HCT116 (cell line): ENCODE results near the gene MED31. TPM values are rescaled to one million over a fixed set of nuclear protein-coding genes. Genes with fewer than 3 reads are reported as not detected.
"Not testable (repeated sequence)": the region's sequence is repeated elsewhere in the genome, so short reads cannot be mapped to it uniquely, and the experiment has no call there.

Experiments
- ATAC-seq: fragments of 200-7000 bp; cut with Tn5 transposase; 2 replicates; pipeline ENCODE4 v1.9.1; 2020; ENCODE audit warnings: mild to moderate bottlenecking, moderate library complexity
- BruUV-seq: library from RNA; stranded (reverse); fragments of 400-500 nt; replicated peaks from 2 replicates; lab custom pipeline; 2021; lab: Mats Ljungman, UMichigan
- CTCF ChIA-PET: fragments of 300-600 bp; sonication (Branson Sonifier 250); formaldehyde crosslinking; loops from one replicate; lab custom pipeline; 2021; ENCODE audit warnings: antibody characterized with exemption; lab: Charles Lee
- POLR2A ChIA-PET: fragments of 300-600, 350-600 bp; sonication (Branson Sonifier 250); formaldehyde crosslinking; loops from one replicate; lab custom pipeline; 2021; ENCODE audit warnings: antibody characterized with exemption; lab: Charles Lee
- RAD21 ChIA-PET, 2 experiments: fragments of 300-600 bp; sonication (Branson Sonifier 250); formaldehyde crosslinking; loops; one replicate each; lab custom pipeline; 2023; ENCODE audit warnings: low total read pairs in 2 of 2; ENCODE audit not compliant: uncharacterized antibody in 2 of 2, unreplicated experiment in 2 of 2, low non-redundant PET in 1 of 2; lab: Charles Lee
- DNase-seq: peaks from one replicate; pipeline ENCODE4 v3.0.0-alpha.2; 2010; ENCODE audit warnings: low read depth, low spot score
- H2AFZ ChIP-seq: fragments of 200-600 bp; shearing (Covaris generic), sonication (generic); 2 replicates; pipeline ENCODE4 v1.6.1; 2017; ENCODE audit warnings: low read depth, mixed run types, mixed read lengths, antibody characterized with exemption, low read length; ENCODE audit not compliant: poor library complexity, severe bottlenecking
- H3K27ac ChIP-seq: 2 replicates; pipeline ENCODE4 v1.5.1; 2012; ENCODE audit warnings: low read depth, low read length
- H3K27me3 ChIP-seq: fragments of 200-600 bp; sonication (generic); 2 replicates; pipeline ENCODE4 v1.6.1; 2016; ENCODE audit warnings: mixed run types, low read length, mixed read lengths; ENCODE audit not compliant: insufficient read depth
- H3K36me3 ChIP-seq, 2 experiments: fragments of 200-500 bp in 1 of 2; fragments of 200-600 bp in 1 of 2; sonication (Bioruptor generic) in 1 of 2; sonication (generic) in 1 of 2; 2 replicates each; pipeline versions ENCODE4 v1.5.1 to v1.6.1; 2014 to 2016; ENCODE audit warnings: low read length in 2 of 2, inconsistent platforms in 1 of 2, mixed read lengths in 1 of 2, mixed run types in 1 of 2; ENCODE audit not compliant: insufficient read depth in 2 of 2, control insufficient read depth in 1 of 2
- H3K4me1 ChIP-seq, 2 experiments: fragments of 200-600 bp in 1 of 2; sonication (generic) in 1 of 2; 2 replicates each; pipeline versions ENCODE4 v1.5.1 to v1.6.1; 2012 to 2017; ENCODE audit warnings: low read length in 2 of 2, inconsistent platforms in 1 of 2, mild to moderate bottlenecking in 1 of 2, mixed read lengths in 1 of 2, mixed run types in 1 of 2, moderate library complexity in 1 of 2; ENCODE audit not compliant: insufficient read depth in 2 of 2, control insufficient read depth in 1 of 2
- H3K4me2 ChIP-seq: fragments of 200-600 bp; sonication (generic); 2 replicates; pipeline ENCODE4 v1.6.1; 2017; ENCODE audit warnings: mixed run types, low read length, mixed read lengths
- H3K4me3 ChIP-seq, 2 experiments: fragments of 200-600 bp in 1 of 2; sonication (generic) in 1 of 2; replicated peaks in 1 of 2; 2 replicates each; pipeline ENCODE4 v1.5.1; 2011 to 2016; ENCODE audit warnings: low read length in 2 of 2, control low read depth in 1 of 2, low read depth in 1 of 2, mild to moderate bottlenecking in 1 of 2, mixed read lengths in 1 of 2, mixed run types in 1 of 2
- H3K79me2 ChIP-seq: fragments of 200-600 bp; sonication (generic); 2 replicates; pipeline ENCODE4 v1.6.1; 2017; ENCODE audit warnings: mild to moderate bottlenecking, mixed run types, low read length, moderate library complexity, mixed read lengths; ENCODE audit not compliant: insufficient read depth
- H3K9ac ChIP-seq: fragments of 200-600 bp; sonication (generic); 2 replicates; pipeline ENCODE4 v1.6.1; 2016; ENCODE audit warnings: low read length, mixed read lengths
- H3K9me2 ChIP-seq: fragments of 200-600 bp; sonication (generic), shearing (Covaris generic); 2 replicates; pipeline ENCODE4 v1.6.1; 2017; ENCODE audit warnings: mixed run types, mild to moderate bottlenecking, moderate library complexity; ENCODE audit not compliant: insufficient read depth
- H3K9me3 ChIP-seq, 2 experiments: fragments of 200-500 bp in 1 of 2; fragments of 200-600 bp in 1 of 2; sonication (Bioruptor generic) in 1 of 2; sonication (generic) in 1 of 2; 2 replicates each; pipeline ENCODE4 v1.6.1; 2014 to 2017; ENCODE audit warnings: low read length in 2 of 2, mixed read lengths in 2 of 2, inconsistent platforms in 1 of 2, low read depth in 1 of 2, mild to moderate bottlenecking in 1 of 2, mixed run types in 1 of 2, moderate library complexity in 1 of 2; ENCODE audit not compliant: control insufficient read depth in 1 of 2, insufficient read depth in 1 of 2
- H4K20me1 ChIP-seq: fragments of 200-600 bp; sonication (generic), shearing (Covaris generic); 2 replicates; pipeline ENCODE4 v1.6.1; 2017; ENCODE audit warnings: mixed run types, mild to moderate bottlenecking, moderate library complexity; ENCODE audit not compliant: insufficient read depth
- CBX3 ChIP-seq: IDR thresholded peaks from 2 replicates; pipeline ENCODE4 v1.6.1; 2012; ENCODE audit warnings: low read depth
- CTCF ChIP-seq, 3 experiments: fragments of 200-600 bp in 1 of 3; sonication (generic) in 1 of 3; IDR thresholded peaks in 2 of 3; conservative IDR thresholded peaks in 1 of 3; 2 replicates each; pipeline ENCODE4 v1.5.1; 2012 to 2017; ENCODE audit warnings: low read depth in 2 of 3, low read length in 2 of 3, antibody characterized with exemption in 1 of 3, borderline replicate concordance in 1 of 3, control low read depth in 1 of 3, mild to moderate bottlenecking in 1 of 3, mixed read lengths in 1 of 3, mixed run types in 1 of 3, moderate library complexity in 1 of 3; ENCODE audit not compliant: insufficient read depth in 1 of 3
- EZH2 ChIP-seq: fragments of 200-600 bp; sonication (generic); IDR thresholded peaks from 2 replicates; pipeline ENCODE4 v1.6.1; 2017; ENCODE audit warnings: antibody characterized with exemption, mixed run types
- EZH2phosphoT487 ChIP-seq: fragments of 200-600 bp; IDR thresholded peaks from 2 replicates; pipeline ENCODE4 v1.6.1; 2018; ENCODE audit warnings: antibody characterized with exemption, borderline replicate concordance
- POLR2AphosphoS5 ChIP-seq: IDR thresholded peaks from 2 replicates; pipeline ENCODE4 v1.6.1; 2011; ENCODE audit warnings: mild to moderate bottlenecking, low read depth, low read length, moderate library complexity
- RAD21 ChIP-seq: IDR thresholded peaks from 2 replicates; pipeline ENCODE4 v1.6.1; 2012; ENCODE audit warnings: low read depth, mild to moderate bottlenecking
- SIN3A ChIP-seq: IDR thresholded peaks from 2 replicates; pipeline ENCODE4 v1.6.1; 2012; ENCODE audit warnings: low read depth
- SP1 ChIP-seq: IDR thresholded peaks from 2 replicates; pipeline ENCODE4 v1.6.1; 2012; ENCODE audit warnings: low read depth
- SRF ChIP-seq: IDR thresholded peaks from 2 replicates; pipeline ENCODE4 v1.6.1; 2012; ENCODE audit warnings: low read depth
- TCF7L2 ChIP-seq: IDR thresholded peaks from 2 replicates; pipeline ENCODE4 v1.7.0; 2011; ENCODE audit warnings: borderline replicate concordance, inconsistent platforms; ENCODE audit not compliant: insufficient read depth, insufficient read length; ENCODE audit errors: extremely low read depth
- YY1 ChIP-seq: IDR thresholded peaks from 2 replicates; pipeline ENCODE4 v1.6.1; 2011; ENCODE audit warnings: low read length, low read depth, moderate library complexity, mild to moderate bottlenecking; ENCODE audit not compliant: insufficient replicate concordance; ENCODE audit errors: extremely low read depth
- ZNF274 ChIP-seq: fragments of 200-500 bp; sonication (Bioruptor generic); IDR thresholded peaks from 2 replicates; pipeline ENCODE4 v1.6.1; 2014; ENCODE audit warnings: mild to moderate bottlenecking, low read depth, low read length, inconsistent platforms
- intact Hi-C: fragments of 100-400 bp; cut with micrococcal nuclease; formaldehyde crosslinking; loops from 2 replicates; pipeline ENCODE4 v1.10.0; 2022
- total RNA-seq: library from RNA; stranded (reverse); gene quantifications from one replicate; pipeline ENCODE4 v1.2.1, GENCODE V29; 2021; ENCODE audit not compliant: unreplicated experiment

The MED31 gene
- total RNA-seq, 1 experiment from 2014 or later: 20.3 TPM

- ATAC-seq (no peak), DNase-seq (no peak)
- no peak overlapping the region for H3K4me2 ChIP-seq
- H2AFZ ChIP-seq: no peak overlapping the region
- ChIA-PET POLR2A (no interaction called here), CTCF (interaction anchor here (0.6 kb wide), 1 partner anchor 56 kb away, joined by 3 read pairs; no protein-coding TSS in a partner anchor), RAD21 (no interaction called here)
- H3K9me3 ChIP-seq: no peaks in the 10 kb centered on the region
- H3K9ac ChIP-seq: no peak overlapping the region
- no peaks in the 10 kb centered on the region for H3K9me2 ChIP-seq
- H4K20me1 ChIP-seq: no peaks in the 10 kb centered on the region
- no TSS peak for BruUV-seq
- intact Hi-C loops: no loop called here
- TF ChIP-seq EZH2: no peak
- no peak for TF ChIP-seq ZNF274
- no peak for TF ChIP-seq CBX3
- TF ChIP-seq POLR2AphosphoS5: no peak
- TF ChIP-seq SIN3A: no peak
- no peak for TF ChIP-seq SP1
- TF ChIP-seq TCF7L2: no peak
- TF ChIP-seq RAD21: no peak
- TF ChIP-seq CTCF (IDR thresholded peaks at IDR 0.05 in 2 of 3, conservative IDR thresholded peaks at IDR 0.05 in 1 of 3; ENCODE audit: borderline replicate concordance in 1 of 3, insufficient read depth in 1 of 3, low read depth in 2 of 3, low read length in 2 of 3): no peak
- no peak for TF ChIP-seq EZH2phosphoT487
- TF ChIP-seq YY1: no peak
- TF ChIP-seq SRF: no peak
- H3K79me2 ChIP-seq: no peaks in the 10 kb centered on the region
- no peak overlapping the region for H3K27ac ChIP-seq
- H3K27me3 ChIP-seq: no peaks in the 10 kb centered on the region; the same call in 1 of the 2 replicates
- peaks cover 0 to 6% of the 10 kb centered on the region in 2 experiments; a peak in 1 of 4 replicates for H3K4me1 ChIP-seq
- no peaks in the 10 kb centered on the region for H3K36me3 ChIP-seq
- H3K4me3 ChIP-seq: no peak overlapping the region
Measured at GRCh38 chr17:6660101-6660500, 8.7 kb upstream of the MED31 start.

- RAD21 ChIA-PET, H3K4me3 ChIP-seq, BruUV-seq: not testable (repeated sequence)
Measured at GRCh38 chr17:6658411-6658810, 7.0 kb upstream of the MED31 start.

More at GRCh38 chr17:6658411-6658810, 7.0 kb upstream of the MED31 start:
- H3K9me2 ChIP-seq, H4K20me1 ChIP-seq, H3K4me1 ChIP-seq, CTCF ChIA-PET, H3K27me3 ChIP-seq, POLR2A ChIA-PET, H3K36me3 ChIP-seq, H3K4me2 ChIP-seq, H3K9me3 ChIP-seq, intact Hi-C loops, H3K79me2 ChIP-seq, H3K27ac ChIP-seq, H2AFZ ChIP-seq, ATAC-seq, DNase-seq, H3K9ac ChIP-seq: not testable (repeated sequence)
